Mesodermal cell (in vitro differentiated cells): ENCODE results near the gene ARHGAP24.

Experiments used
- H3K27ac ChIP-seq: 2 replicates; pipeline ENCODE4 v1.7.0; 2013; ENCODE audit warnings: mild to moderate bottlenecking, low read depth, low read length, moderate library complexity; ENCODE audit not compliant: severe bottlenecking
- H3K36me3 ChIP-seq: 2 replicates; pipeline ENCODE4 v1.7.1; 2013; ENCODE audit warnings: mild to moderate bottlenecking, low read length, moderate library complexity; ENCODE audit not compliant: control insufficient read depth, insufficient read depth
- H3K4me1 ChIP-seq: one replicate; pipeline ENCODE4 v1.7.1; 2013; ENCODE audit warnings: mild to moderate bottlenecking, low read length; ENCODE audit not compliant: insufficient read depth, control insufficient read depth, poor library complexity, severe bottlenecking
- H3K4me3 ChIP-seq: 2 replicates; pipeline ENCODE4 v1.7.0; 2013; ENCODE audit warnings: low read length, control low read depth, mild to moderate bottlenecking; ENCODE audit not compliant: insufficient read depth, poor library complexity, severe bottlenecking; ENCODE audit errors: extremely low read depth
- H3K9me3 ChIP-seq: 2 replicates; pipeline ENCODE4 v1.7.1; 2013; ENCODE audit warnings: mild to moderate bottlenecking, low read length, moderate library complexity; ENCODE audit not compliant: control insufficient read depth
- WGBS, 2 experiments: methylation state at CpG; one replicate each; pipeline ENCODE4 v1.1.5; 2013; ENCODE audit warnings: missing lambda C conversion rate in 2 of 2; ENCODE audit not compliant: insufficient coverage in 2 of 2; 5-methylcytosine and 5-hydroxymethylcytosine counted together

Gene ARHGAP24

GRCh38 chr4:85482010-85482738 lies 7.2 kb downstream of the ARHGAP24 start:
- Histone ChIP-seq H3K36me3 (no peaks in the 10 kb centered on the region), H3K4me1 (peaks cover 5% of the 10 kb centered on the region), H3K9me3 (no peaks in the 10 kb centered on the region), H3K4me3 (no peak overlapping the region), H3K27ac (no peak overlapping the region)
- WGBS, 2 experiments, result 69 to 73% methylated on average over 2 to 4 of the region's 5 CpGs

GRCh38 chr4:85486425-85487086 lies 11.6 kb downstream of the ARHGAP24 start:
- peaks cover 17% of the 10 kb centered on the region for H3K4me1 ChIP-seq
- 100% methylated on average over 1 of the region's 3 CpGs; no CpG with 5 or more reads in 1 of the 2 experiments for WGBS, 2 experiments
- no peaks in the 10 kb centered on the region for H3K36me3 ChIP-seq
- no peak overlapping the region for H3K27ac ChIP-seq
- no peaks in the 10 kb centered on the region for H3K9me3 ChIP-seq
- H3K4me3 ChIP-seq, result no peak overlapping the region

DNA sequence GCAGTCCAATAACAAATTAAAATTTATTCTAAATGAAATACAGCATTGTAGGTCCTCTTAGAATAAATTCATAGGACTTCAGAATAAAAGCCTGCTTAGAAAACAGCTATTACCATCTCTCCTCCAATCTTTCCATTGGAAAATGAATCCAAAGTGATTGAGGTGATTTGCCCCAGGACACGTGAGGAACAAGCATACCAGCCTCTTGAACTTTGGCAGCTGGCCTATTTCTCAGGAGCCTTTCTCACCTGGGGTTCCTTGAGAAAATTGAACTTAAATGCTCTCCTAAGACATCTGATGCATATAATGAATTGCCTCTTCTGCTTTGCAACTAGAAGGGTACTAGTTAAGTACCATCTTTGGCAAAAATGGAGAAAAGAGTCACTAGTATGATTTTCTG lies 13.5 kb downstream of the ARHGAP24 start:
- H3K4me3 ChIP-seq, result no peak overlapping the region
- WGBS, 2 experiments, result 88 to 100% methylated on average over 1 of the region's 1 CpG
- no peaks in the 10 kb centered on the region for H3K9me3 ChIP-seq
- peak overlapping the region; percentile 64 for H3K27ac ChIP-seq
- no peaks in the 10 kb centered on the region for H3K36me3 ChIP-seq
- H3K4me1 ChIP-seq, result peaks cover 17% of the 10 kb centered on the region

- 100% methylated on average over 1 of the region's 3 CpGs; no CpG with 5 or more reads in 1 of the 2 experiments for WGBS, 2 experiments
- H3K36me3 ChIP-seq, result no peaks in the 10 kb centered on the region
- H3K9me3 ChIP-seq, result no peaks in the 10 kb centered on the region
- H3K4me3 ChIP-seq, result no peak overlapping the region
- H3K27ac ChIP-seq, result peak overlapping the region; percentile 61
- peaks cover 17% of the 10 kb centered on the region for H3K4me1 ChIP-seq
Measured at GRCh38 chr4:85489273-85489981, 14.5 kb downstream of the ARHGAP24 start.

GRCh38 chr4:85491527-85491926 lies 16.6 kb downstream of the ARHGAP24 start:
- Histone ChIP-seq H3K4me3 (no peak overlapping the region), H3K27ac (no peak overlapping the region), H3K36me3 (no peaks in the 10 kb centered on the region), H3K4me1 (peaks cover 26% of the 10 kb centered on the region), H3K9me3 (no peaks in the 10 kb centered on the region)

- Histone ChIP-seq H3K9me3 (no peaks in the 10 kb centered on the region), H3K4me1 (peaks cover 29% of the 10 kb centered on the region), H3K27ac (no peak overlapping the region), H3K4me3 (no peak overlapping the region), H3K36me3 (no peaks in the 10 kb centered on the region)
- no CpG with 5 or more reads among the region's 1 CpG for WGBS, 2 experiments
Measured at GRCh38 chr4:85492336-85492735, 17.4 kb downstream of the ARHGAP24 start.

- H3K4me1 ChIP-seq, result peaks cover 20% of the 10 kb centered on the region
- no peaks in the 10 kb centered on the region for H3K9me3 ChIP-seq
- H3K4me3 ChIP-seq, result no peak overlapping the region
- H3K27ac ChIP-seq, result peak overlapping the region; percentile 5
- H3K36me3 ChIP-seq, result no peaks in the 10 kb centered on the region
- 100% methylated on average over 1 of the region's 3 CpGs; no CpG with 5 or more reads in 1 of the 2 experiments for WGBS, 2 experiments
Measured at GRCh38 chr4:85495621-85496020, 20.7 kb downstream of the ARHGAP24 start.

DNA sequence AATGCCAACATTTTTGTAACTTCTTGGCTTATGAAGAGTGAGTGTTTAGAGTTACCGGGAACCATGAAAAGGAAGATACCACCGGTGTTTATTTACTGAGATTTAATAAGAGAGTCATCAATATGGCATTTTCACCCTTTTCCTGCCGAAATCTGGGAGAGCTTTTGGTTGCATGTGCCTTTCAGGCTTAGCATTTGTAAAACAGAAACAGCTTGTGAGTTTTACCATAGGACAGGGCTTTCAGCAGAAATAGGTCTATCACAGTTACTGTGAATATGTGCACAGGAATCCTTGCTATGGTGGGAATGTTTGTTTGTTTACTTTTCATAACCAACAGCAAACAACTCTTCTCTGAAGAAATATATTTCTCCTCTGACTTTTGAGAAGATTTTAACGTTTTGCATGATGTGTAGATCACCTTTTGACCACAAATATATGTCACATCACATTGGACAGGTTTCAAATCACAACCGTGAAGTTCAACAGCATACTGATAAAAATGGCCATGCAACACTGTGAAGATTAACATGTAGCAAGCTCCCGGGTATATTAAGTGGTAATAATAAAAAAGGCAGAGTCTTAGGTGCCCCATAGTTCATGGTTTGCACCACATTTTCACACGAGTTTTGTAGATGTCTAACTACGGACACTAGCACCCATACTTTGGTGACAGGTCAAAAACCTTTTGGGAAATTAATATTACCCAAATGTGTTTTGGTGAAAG lies 21.3 kb downstream of the ARHGAP24 start:
- Histone ChIP-seq H3K9me3 (no peaks in the 10 kb centered on the region), H3K27ac (peak overlapping the region; percentile 5), H3K36me3 (no peaks in the 10 kb centered on the region), H3K4me3 (no peak overlapping the region), H3K4me1 (peaks cover 20% of the 10 kb centered on the region)
- WGBS, 2 experiments, result 93 to 100% methylated on average over 3 to 5 of the region's 8 CpGs

GRCh38 chr4:85496933-85497332 lies 22.0 kb downstream of the ARHGAP24 start:
- Histone ChIP-seq H3K36me3 (no peaks in the 10 kb centered on the region), H3K9me3 (no peaks in the 10 kb centered on the region), H3K27ac (no peak overlapping the region), H3K4me1 (peaks cover 20% of the 10 kb centered on the region), H3K4me3 (no peak overlapping the region)
- WGBS, 2 experiments, result 91 to 95% methylated on average over 2 to 3 of the region's 4 CpGs

- Histone ChIP-seq H3K4me3 (no peak overlapping the region), H3K9me3 (no peaks in the 10 kb centered on the region), H3K27ac (no peak overlapping the region), H3K36me3 (no peaks in the 10 kb centered on the region), H3K4me1 (peaks cover 20% of the 10 kb centered on the region)
- whole genome bisulfite sequencing, 2 experiments, result 70 to 100% methylated on average over 1 to 2 of the region's 5 CpGs
Measured at GRCh38 chr4:85498068-85498733, 23.3 kb downstream of the ARHGAP24 start.
